OCI-LY3 (cell line): ENCODE measurements around the gene LRGUK.

Experiments used
- EZH2phosphoT487 ChIP-seq: fragments of 200-600 bp; shearing (Covaris generic); IDR thresholded peaks from 2 replicates; pipeline ENCODE4 v1.6.1; 2018; ENCODE audit warnings: antibody characterized with exemption, mixed run types, low read depth
- TF ChIP-seq, protein P1 (sequence below): fragments of 200-600, 300-600 bp; sonication (generic); IDR thresholded peaks from 2 replicates; pipeline ENCODE4 v1.5.1; 2014; ENCODE audit warnings: antibody characterized with exemption, low read length, low read depth

DNA sequence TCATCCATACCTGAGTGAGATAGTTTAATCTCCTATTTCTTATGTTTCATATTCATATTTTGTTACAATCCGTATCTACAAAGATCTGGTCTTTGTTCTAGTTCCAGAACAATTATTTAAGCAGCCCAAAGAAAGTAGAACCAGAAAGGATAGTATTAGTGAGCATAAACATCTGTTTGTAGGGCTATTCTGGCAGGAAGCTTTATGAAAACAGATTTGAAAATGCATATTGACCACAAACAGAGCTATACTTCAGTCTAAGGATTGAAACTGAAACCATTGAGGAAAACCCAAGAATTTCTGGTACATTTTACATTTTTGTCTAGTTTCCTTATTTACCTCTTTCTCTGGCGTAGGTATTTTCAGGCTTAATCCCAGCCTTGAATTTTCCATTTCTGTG lies 28.1 kb downstream of the LRGUK start:
- TF ChIP-seq, protein P1, sequence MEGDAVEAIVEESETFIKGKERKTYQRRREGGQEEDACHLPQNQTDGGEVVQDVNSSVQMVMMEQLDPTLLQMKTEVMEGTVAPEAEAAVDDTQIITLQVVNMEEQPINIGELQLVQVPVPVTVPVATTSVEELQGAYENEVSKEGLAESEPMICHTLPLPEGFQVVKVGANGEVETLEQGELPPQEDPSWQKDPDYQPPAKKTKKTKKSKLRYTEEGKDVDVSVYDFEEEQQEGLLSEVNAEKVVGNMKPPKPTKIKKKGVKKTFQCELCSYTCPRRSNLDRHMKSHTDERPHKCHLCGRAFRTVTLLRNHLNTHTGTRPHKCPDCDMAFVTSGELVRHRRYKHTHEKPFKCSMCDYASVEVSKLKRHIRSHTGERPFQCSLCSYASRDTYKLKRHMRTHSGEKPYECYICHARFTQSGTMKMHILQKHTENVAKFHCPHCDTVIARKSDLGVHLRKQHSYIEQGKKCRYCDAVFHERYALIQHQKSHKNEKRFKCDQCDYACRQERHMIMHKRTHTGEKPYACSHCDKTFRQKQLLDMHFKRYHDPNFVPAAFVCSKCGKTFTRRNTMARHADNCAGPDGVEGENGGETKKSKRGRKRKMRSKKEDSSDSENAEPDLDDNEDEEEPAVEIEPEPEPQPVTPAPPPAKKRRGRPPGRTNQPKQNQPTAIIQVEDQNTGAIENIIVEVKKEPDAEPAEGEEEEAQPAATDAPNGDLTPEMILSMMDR, result no peak
- no peak for TF ChIP-seq EZH2phosphoT487
